ENCODE data around the gene TCF7L2.

DNA sequence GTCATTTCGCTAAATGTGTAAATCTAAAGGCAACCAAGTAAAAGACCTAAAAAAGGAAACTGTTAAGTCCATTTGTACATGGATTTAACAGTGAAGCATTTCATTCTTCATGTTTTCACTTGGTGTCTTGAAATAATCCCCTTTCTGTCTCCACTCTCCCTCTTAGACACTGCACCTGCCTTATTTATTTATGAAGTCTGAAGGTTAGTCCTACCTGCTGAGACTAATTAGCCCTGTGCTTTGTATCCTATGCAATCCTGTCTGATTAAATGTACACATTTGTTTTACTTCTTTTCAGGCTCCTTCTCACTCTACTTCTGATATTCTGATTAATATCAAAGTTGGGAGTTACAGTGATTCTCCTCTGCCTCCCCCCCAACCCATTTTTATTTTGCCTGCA is 1.9 kb upstream of the TCF7L2 start:
- TF ChIP-seq TAF1 (IDR thresholded peaks at IDR 0.05; ENCODE audit: borderline replicate concordance, insufficient read depth, low read length) (no peak), POLR2AphosphoS5 (IDR thresholded peaks at IDR 0.05; ENCODE audit: low read depth, low read length) (no peak), FOXP2 (optimal IDR thresholded peaks at IDR 0.05; ENCODE audit: borderline replicate concordance, extremely low read depth, extremely low read length, insufficient read depth) (no peak)
- TF ChIP-seq, protein P1, sequence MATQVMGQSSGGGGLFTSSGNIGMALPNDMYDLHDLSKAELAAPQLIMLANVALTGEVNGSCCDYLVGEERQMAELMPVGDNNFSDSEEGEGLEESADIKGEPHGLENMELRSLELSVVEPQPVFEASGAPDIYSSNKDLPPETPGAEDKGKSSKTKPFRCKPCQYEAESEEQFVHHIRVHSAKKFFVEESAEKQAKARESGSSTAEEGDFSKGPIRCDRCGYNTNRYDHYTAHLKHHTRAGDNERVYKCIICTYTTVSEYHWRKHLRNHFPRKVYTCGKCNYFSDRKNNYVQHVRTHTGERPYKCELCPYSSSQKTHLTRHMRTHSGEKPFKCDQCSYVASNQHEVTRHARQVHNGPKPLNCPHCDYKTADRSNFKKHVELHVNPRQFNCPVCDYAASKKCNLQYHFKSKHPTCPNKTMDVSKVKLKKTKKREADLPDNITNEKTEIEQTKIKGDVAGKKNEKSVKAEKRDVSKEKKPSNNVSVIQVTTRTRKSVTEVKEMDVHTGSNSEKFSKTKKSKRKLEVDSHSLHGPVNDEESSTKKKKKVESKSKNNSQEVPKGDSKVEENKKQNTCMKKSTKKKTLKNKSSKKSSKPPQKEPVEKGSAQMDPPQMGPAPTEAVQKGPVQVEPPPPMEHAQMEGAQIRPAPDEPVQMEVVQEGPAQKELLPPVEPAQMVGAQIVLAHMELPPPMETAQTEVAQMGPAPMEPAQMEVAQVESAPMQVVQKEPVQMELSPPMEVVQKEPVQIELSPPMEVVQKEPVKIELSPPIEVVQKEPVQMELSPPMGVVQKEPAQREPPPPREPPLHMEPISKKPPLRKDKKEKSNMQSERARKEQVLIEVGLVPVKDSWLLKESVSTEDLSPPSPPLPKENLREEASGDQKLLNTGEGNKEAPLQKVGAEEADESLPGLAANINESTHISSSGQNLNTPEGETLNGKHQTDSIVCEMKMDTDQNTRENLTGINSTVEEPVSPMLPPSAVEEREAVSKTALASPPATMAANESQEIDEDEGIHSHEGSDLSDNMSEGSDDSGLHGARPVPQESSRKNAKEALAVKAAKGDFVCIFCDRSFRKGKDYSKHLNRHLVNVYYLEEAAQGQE (IDR thresholded peaks at IDR 0.05; ENCODE audit: insufficient read depth in 1 of 2, low read depth in 2 of 2, low read length in 2 of 2), result no peak

All from PFSK-1 (cell line).